ENCODE results near the gene ADAMTSL5. TPM values are rescaled to one million over a fixed set of nuclear protein-coding genes. Genes with fewer than 3 reads are reported as not detected.

Gene ADAMTSL5
- total and polyA plus RNA-seq, 4 donors = 0.09 to 1.8 (median 1.1) TPM

DNA sequence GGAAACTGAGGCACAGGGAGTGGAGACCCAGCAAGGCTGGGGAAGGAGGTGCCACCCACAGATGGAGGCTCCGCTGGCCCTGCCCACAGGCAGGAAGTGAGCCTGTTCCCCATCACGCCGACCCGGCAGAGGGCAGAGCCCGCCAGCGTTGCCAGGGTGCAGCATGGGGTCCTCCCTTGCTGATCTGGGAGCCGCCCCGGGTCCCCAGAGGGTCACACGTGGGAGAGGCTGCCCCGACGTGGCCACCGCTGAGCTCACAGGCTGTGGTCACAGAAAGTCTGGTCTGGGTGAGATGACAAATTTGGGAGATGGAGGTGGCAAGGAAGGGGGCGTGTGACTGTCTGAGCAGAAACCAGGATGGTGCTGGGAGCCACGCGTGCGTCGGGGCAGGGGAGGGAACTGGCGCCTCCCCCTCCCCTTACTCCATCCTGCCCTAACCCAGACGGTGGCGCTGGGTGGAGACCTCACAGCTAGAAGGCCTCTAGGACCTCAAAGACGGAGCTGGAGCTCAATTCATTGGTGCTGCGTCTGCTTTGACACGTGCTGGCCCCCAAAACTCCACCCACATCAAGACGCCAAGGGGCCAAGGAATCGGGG lies 47.6 kb upstream of the ADAMTSL5 start:
- Histone ChIP-seq H3K27me3 (ENCODE audit: control insufficient read depth in 4 of 4, insufficient read depth in 4 of 4, low read length in 3 of 4) (no peaks in the 10 kb centered on the region), H3K36me3 (ENCODE audit: control insufficient read depth in 4 of 4, insufficient read depth in 3 of 4, low read depth in 1 of 4, low read length in 3 of 4) (peaks cover 0 to 3% (median 0%) of the 10 kb centered on the region in 4 donors), H3K4me3 (ENCODE audit: low read depth in 1 of 3, low read length in 3 of 3) (no peak overlapping the region), H3K9ac (ENCODE audit: low read depth in 1 of 2, low read length in 2 of 2) (no peak overlapping the region), H3K9me3 (ENCODE audit: control insufficient read depth in 4 of 4, low read length in 3 of 4) (no peaks in the 10 kb centered on the region), H3K27ac (ENCODE audit: low read depth in 1 of 2, low read length in 2 of 2) (no peak overlapping the region), H3K4me1 (ENCODE audit: control insufficient read depth in 4 of 4, insufficient read depth in 4 of 4, low read length in 3 of 4) (no peaks in the 10 kb centered on the region)
- DNase-seq (ENCODE audit: low spot score) = no peak
- TF ChIP-seq YY1 (IDR thresholded peaks at IDR 0.05) = no peak
- TF ChIP-seq RXRA (IDR thresholded peaks at IDR 0.05) = no peak
- 77% methylated on average over 25 of the region's 25 CpGs for WGBS

DNA sequence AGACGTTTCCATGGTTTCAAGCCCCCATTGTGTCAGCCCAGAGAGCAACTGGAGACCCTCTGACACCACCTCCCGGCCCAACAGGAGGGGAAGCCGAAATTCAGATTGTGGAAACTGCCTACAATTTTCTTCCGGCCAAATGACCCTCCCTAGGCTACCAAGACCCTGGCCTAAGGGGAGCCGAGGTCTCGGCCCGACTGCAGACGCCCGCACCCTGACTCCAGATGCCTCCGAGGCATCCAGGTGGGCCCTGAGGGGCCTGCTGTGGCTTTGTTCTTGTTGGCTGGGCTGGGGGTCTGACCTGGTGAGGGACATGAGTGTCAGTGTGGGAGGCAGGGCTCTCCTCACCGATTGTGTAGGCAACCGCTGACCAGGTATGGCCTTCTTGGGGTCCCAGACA lies 45.7 kb upstream of the ADAMTSL5 start:
- H3K4me1 ChIP-seq (ENCODE audit: control insufficient read depth in 4 of 4, insufficient read depth in 4 of 4, low read length in 3 of 4) = no peaks in the 10 kb centered on the region
- H3K27ac ChIP-seq (ENCODE audit: low read depth in 1 of 2, low read length in 2 of 2) = no peak overlapping the region
- no peak for DNase-seq (ENCODE audit: low spot score)
- H3K27me3 ChIP-seq (ENCODE audit: control insufficient read depth in 4 of 4, insufficient read depth in 4 of 4, low read length in 3 of 4) = no peaks in the 10 kb centered on the region
- 93% methylated on average over 12 of the region's 12 CpGs for WGBS
- no peak overlapping the region for H3K9ac ChIP-seq (ENCODE audit: low read depth in 1 of 2, low read length in 2 of 2)
- peaks cover 0 to 3% (median 0%) of the 10 kb centered on the region in 4 donors for H3K36me3 ChIP-seq (ENCODE audit: control insufficient read depth in 4 of 4, insufficient read depth in 3 of 4, low read depth in 1 of 4, low read length in 3 of 4)
- H3K9me3 ChIP-seq (ENCODE audit: control insufficient read depth in 4 of 4, low read length in 3 of 4) = no peaks in the 10 kb centered on the region
- TF ChIP-seq JUND (IDR thresholded peaks at IDR 0.05) (no peak), TAF1 (conservative IDR thresholded peaks at IDR 0.05) (no peak), RXRA (IDR thresholded peaks at IDR 0.05) (no peak), FOXA1 (IDR thresholded peaks at IDR 0.05) (no peak), HNF4A (conservative IDR thresholded peaks at IDR 0.05) (no peak), NR2F2 (IDR thresholded peaks at IDR 0.05) (no peak), HNF4G (IDR thresholded peaks at IDR 0.05) (no peak), SP1 (IDR thresholded peaks at IDR 0.05) (no peak), YY1 (IDR thresholded peaks at IDR 0.05) (no peak), EGR1 (IDR thresholded peaks at IDR 0.05; ENCODE audit: low read depth in 2 of 2) (no peak), RAD21 (IDR thresholded peaks at IDR 0.05) (no peak), FOXA2 (IDR thresholded peaks at IDR 0.05) (no peak), GABPA (IDR thresholded peaks at IDR 0.05 in 1 of 2, conservative IDR thresholded peaks at IDR 0.05 in 1 of 2) (no peak)
- TF ChIP-seq, protein P1, sequence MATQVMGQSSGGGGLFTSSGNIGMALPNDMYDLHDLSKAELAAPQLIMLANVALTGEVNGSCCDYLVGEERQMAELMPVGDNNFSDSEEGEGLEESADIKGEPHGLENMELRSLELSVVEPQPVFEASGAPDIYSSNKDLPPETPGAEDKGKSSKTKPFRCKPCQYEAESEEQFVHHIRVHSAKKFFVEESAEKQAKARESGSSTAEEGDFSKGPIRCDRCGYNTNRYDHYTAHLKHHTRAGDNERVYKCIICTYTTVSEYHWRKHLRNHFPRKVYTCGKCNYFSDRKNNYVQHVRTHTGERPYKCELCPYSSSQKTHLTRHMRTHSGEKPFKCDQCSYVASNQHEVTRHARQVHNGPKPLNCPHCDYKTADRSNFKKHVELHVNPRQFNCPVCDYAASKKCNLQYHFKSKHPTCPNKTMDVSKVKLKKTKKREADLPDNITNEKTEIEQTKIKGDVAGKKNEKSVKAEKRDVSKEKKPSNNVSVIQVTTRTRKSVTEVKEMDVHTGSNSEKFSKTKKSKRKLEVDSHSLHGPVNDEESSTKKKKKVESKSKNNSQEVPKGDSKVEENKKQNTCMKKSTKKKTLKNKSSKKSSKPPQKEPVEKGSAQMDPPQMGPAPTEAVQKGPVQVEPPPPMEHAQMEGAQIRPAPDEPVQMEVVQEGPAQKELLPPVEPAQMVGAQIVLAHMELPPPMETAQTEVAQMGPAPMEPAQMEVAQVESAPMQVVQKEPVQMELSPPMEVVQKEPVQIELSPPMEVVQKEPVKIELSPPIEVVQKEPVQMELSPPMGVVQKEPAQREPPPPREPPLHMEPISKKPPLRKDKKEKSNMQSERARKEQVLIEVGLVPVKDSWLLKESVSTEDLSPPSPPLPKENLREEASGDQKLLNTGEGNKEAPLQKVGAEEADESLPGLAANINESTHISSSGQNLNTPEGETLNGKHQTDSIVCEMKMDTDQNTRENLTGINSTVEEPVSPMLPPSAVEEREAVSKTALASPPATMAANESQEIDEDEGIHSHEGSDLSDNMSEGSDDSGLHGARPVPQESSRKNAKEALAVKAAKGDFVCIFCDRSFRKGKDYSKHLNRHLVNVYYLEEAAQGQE (IDR thresholded peaks at IDR 0.05) = no peak
- TF ChIP-seq, protein P2, sequence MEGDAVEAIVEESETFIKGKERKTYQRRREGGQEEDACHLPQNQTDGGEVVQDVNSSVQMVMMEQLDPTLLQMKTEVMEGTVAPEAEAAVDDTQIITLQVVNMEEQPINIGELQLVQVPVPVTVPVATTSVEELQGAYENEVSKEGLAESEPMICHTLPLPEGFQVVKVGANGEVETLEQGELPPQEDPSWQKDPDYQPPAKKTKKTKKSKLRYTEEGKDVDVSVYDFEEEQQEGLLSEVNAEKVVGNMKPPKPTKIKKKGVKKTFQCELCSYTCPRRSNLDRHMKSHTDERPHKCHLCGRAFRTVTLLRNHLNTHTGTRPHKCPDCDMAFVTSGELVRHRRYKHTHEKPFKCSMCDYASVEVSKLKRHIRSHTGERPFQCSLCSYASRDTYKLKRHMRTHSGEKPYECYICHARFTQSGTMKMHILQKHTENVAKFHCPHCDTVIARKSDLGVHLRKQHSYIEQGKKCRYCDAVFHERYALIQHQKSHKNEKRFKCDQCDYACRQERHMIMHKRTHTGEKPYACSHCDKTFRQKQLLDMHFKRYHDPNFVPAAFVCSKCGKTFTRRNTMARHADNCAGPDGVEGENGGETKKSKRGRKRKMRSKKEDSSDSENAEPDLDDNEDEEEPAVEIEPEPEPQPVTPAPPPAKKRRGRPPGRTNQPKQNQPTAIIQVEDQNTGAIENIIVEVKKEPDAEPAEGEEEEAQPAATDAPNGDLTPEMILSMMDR (IDR thresholded peaks at IDR 0.05; ENCODE audit: low read depth, low read length, missing input control) = no peak
- TF ChIP-seq, protein P3, sequence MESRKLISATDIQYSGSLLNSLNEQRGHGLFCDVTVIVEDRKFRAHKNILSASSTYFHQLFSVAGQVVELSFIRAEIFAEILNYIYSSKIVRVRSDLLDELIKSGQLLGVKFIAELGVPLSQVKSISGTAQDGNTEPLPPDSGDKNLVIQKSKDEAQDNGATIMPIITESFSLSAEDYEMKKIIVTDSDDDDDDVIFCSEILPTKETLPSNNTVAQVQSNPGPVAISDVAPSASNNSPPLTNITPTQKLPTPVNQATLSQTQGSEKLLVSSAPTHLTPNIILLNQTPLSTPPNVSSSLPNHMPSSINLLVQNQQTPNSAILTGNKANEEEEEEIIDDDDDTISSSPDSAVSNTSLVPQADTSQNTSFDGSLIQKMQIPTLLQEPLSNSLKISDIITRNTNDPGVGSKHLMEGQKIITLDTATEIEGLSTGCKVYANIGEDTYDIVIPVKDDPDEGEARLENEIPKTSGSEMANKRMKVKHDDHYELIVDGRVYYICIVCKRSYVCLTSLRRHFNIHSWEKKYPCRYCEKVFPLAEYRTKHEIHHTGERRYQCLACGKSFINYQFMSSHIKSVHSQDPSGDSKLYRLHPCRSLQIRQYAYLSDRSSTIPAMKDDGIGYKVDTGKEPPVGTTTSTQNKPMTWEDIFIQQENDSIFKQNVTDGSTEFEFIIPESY (IDR thresholded peaks at IDR 0.05) = no peak
- TF ChIP-seq, protein P4, sequence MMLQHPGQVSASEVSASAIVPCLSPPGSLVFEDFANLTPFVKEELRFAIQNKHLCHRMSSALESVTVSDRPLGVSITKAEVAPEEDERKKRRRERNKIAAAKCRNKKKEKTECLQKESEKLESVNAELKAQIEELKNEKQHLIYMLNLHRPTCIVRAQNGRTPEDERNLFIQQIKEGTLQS (IDR thresholded peaks at IDR 0.05) = no peak
- TF ChIP-seq, protein P5, sequence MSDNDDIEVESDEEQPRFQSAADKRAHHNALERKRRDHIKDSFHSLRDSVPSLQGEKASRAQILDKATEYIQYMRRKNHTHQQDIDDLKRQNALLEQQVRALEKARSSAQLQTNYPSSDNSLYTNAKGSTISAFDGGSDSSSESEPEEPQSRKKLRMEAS (IDR thresholded peaks at IDR 0.05) = no peak
- no peak overlapping the region for H3K4me3 ChIP-seq (ENCODE audit: low read depth in 1 of 3, low read length in 3 of 3)

Data from liver (tissue), 9 donors.